ENCODE data around the gene PRR33. TPM values are rescaled to one million over a fixed set of nuclear protein-coding genes. Genes with fewer than 3 reads are reported as not detected.
"Not testable (repeated sequence)": the region's sequence is repeated elsewhere in the genome, so short reads cannot be mapped to it uniquely, and the experiment has no call there.

PRR33 gene
- total and polyA plus RNA-seq, 7 donors, result 0.16 to 8.9 (median 1.6) TPM

GRCh38 chr11:1888347-1888753, 3.3 kb downstream of the PRR33 start:
- no peak for DNase-seq
- H3K27me3 ChIP-seq (ENCODE audit: insufficient read depth in 3 of 3, low read length in 2 of 3), result no peaks in the 10 kb centered on the region
- WGBS, 3 donors, result 46 to 69% (median 53%) methylated on average over 8 to 9 of the region's 9 CpGs
- H3K27ac ChIP-seq, result peak overlapping the region; percentile 36
- intact Hi-C loops (cut with DNase I), result no loop called here
- no peak overlapping the region for H3K4me3 ChIP-seq
- H3K4me1 ChIP-seq, result peaks cover 35% of the 10 kb centered on the region
- no peak for TF ChIP-seq CTCF (IDR thresholded peaks at IDR 0.05)
- peaks cover 0 to 4% of the 10 kb centered on the region in 2 donors for H3K36me3 ChIP-seq (ENCODE audit: insufficient read depth in 1 of 2, low read depth in 1 of 2)
- ATAC-seq, result no peak
- H3K9me3 ChIP-seq, result no peaks in the 10 kb centered on the region

GRCh38 chr11:1887451-1888346, 4.0 kb downstream of the PRR33 start:
- no peak for TF ChIP-seq CTCF (IDR thresholded peaks at IDR 0.05)
- H3K4me3 ChIP-seq, result no peak overlapping the region
- H3K27ac ChIP-seq, result peak overlapping the region; percentile 36
- H3K36me3 ChIP-seq (ENCODE audit: insufficient read depth in 1 of 2, low read depth in 1 of 2), result peaks cover 0 to 4% of the 10 kb centered on the region in 2 donors
- no peaks in the 10 kb centered on the region for H3K27me3 ChIP-seq (ENCODE audit: insufficient read depth in 3 of 3, low read length in 2 of 3)
- ATAC-seq (peak in 2 of 4 donors; percentile 18 to 19), DNase-seq (no peak)
- WGBS, 3 donors, result 58 to 73% (median 66%) methylated on average over 11 of the region's 11 CpGs
- H3K9me3 ChIP-seq, result no peaks in the 10 kb centered on the region
- intact Hi-C loops (cut with DNase I), result no loop called here
- peaks cover 40% of the 10 kb centered on the region for H3K4me1 ChIP-seq

GRCh38 chr11:1886551-1886950, 5.1 kb downstream of the PRR33 start:
- H3K4me1 ChIP-seq, result peaks cover 48% of the 10 kb centered on the region

GRCh38 chr11:1884303-1884700, 7.4 kb downstream of the PRR33 start:
- ATAC-seq (no peak), DNase-seq (no peak)
- no peaks in the 10 kb centered on the region for H3K9me3 ChIP-seq
- intact Hi-C loops (cut with DNase I), result loop anchor here (5.0 kb wide), 4 partner anchors 33 to 263 kb away; partner anchors contain the start of genes TNNT3 (in 2 of the 2) and TNNI2 (in 1 of the 2)
- no peak for TF ChIP-seq CTCF (IDR thresholded peaks at IDR 0.05)
- no peak overlapping the region for H3K4me3 ChIP-seq
- peaks cover 36% of the 10 kb centered on the region for H3K4me1 ChIP-seq
- 93 to 94% (median 93%) methylated on average over 5 of the region's 5 CpGs for WGBS, 3 donors
- no peaks in the 10 kb centered on the region for H3K27me3 ChIP-seq (ENCODE audit: insufficient read depth in 3 of 3, low read length in 2 of 3)
- H3K27ac ChIP-seq, result no peak overlapping the region
- peaks cover 0 to 4% of the 10 kb centered on the region in 2 donors for H3K36me3 ChIP-seq (ENCODE audit: insufficient read depth in 1 of 2, low read depth in 1 of 2)

More at GRCh38 chr11:1886551-1886950, 5.1 kb downstream of the PRR33 start:
- ATAC-seq; DNase-seq; H3K4me3 ChIP-seq; H3K36me3 ChIP-seq (ENCODE audit: insufficient read depth in 1 of 2, low read depth in 1 of 2); intact Hi-C loops (cut with DNase I); H3K9me3 ChIP-seq; H3K27ac ChIP-seq; H3K27me3 ChIP-seq (ENCODE audit: insufficient read depth in 3 of 3, low read length in 2 of 3): not testable (repeated sequence)
- WGBS, 3 donors, result 79 to 92% (median 80%) methylated on average over 13 of the region's 13 CpGs

All from psoas muscle (tissue), 8 donors.